ENCODE data around the gene PICALM.

The PICALM gene

GRCh38 chr11:86079421-86079820 is 10.5 kb upstream of the PICALM start:
- no peak for DNase-seq

GRCh38 chr11:86073948-86074347 is 5.1 kb upstream of the PICALM start:
- DNase-seq, result no peak

- DNase-seq, result no peak
These were observed 3.3 kb upstream of the PICALM start for GRCh38 chr11:86072211-86072610.

- DNase-seq, result no peak
These were observed 1.5 kb upstream of the PICALM start for GRCh38 chr11:86070142-86071056.

- peak in 1 of 2 experiments; percentile 48 for DNase-seq
These were observed 671 bp upstream of the PICALM start for GRCh38 chr11:86069408-86070101.

- DNase-seq, result peak; percentile 55 to 86
These were observed 579 bp downstream of the PICALM start for GRCh38 chr11:86068138-86068871.

- DNase-seq, result no peak
These were observed 1.1 kb downstream of the PICALM start for GRCh38 chr11:86067851-86068137.

GRCh38 chr11:86067009-86067850 is 1.7 kb downstream of the PICALM start:
- peak; percentile 33 to 39 for DNase-seq

- DNase-seq, result no peak
These were observed 2.3 kb downstream of the PICALM start for GRCh38 chr11:86066657-86067008.

- DNase-seq, result no peak
These were observed 2.9 kb downstream of the PICALM start for GRCh38 chr11:86066033-86066432.

GRCh38 chr11:86064220-86064803 is 4.6 kb downstream of the PICALM start:
- no peak for DNase-seq

GRCh38 chr11:86063536-86063935 is 5.3 kb downstream of the PICALM start:
- no peak for DNase-seq

GRCh38 chr11:86062719-86063118 is 6.2 kb downstream of the PICALM start:
- DNase-seq, result no peak

- DNase-seq, result no peak
These were observed 7.2 kb downstream of the PICALM start for GRCh38 chr11:86061483-86062205.

GRCh38 chr11:86060544-86060943 is 8.3 kb downstream of the PICALM start:
- no peak for DNase-seq

GRCh38 chr11:86058360-86058759 is 10.5 kb downstream of the PICALM start:
- DNase-seq, result no peak

- no peak for DNase-seq
These were observed 12.5 kb downstream of the PICALM start for GRCh38 chr11:86056351-86056854.

GRCh38 chr11:86052693-86053641 is 15.9 kb downstream of the PICALM start:
- DNase-seq, result no peak

GRCh38 chr11:86050196-86050709 is 18.6 kb downstream of the PICALM start:
- DNase-seq, result no peak
